Measurements from ENCODE around the gene CCNQ.
A peak's percentile ranks its signal among the peaks of the same experiment; 100 is the strongest.

Gene CCNQ

GRCh38 chrX:153582896-153583295 lies 16.0 kb downstream of the CCNQ start:
- no peaks in the 10 kb centered on the region for H3K27me3 ChIP-seq (ENCODE audit: insufficient read depth, low read length, poor library complexity)

GRCh38 chrX:153580700-153581386 lies 18.1 kb downstream of the CCNQ start:
- TF ChIP-seq EZH2 (IDR thresholded peaks at IDR 0.05; ENCODE audit: borderline replicate concordance, low read depth, low read length, severe bottlenecking), result no peak
- TF ChIP-seq CTCF (IDR thresholded peaks at IDR 0.05; ENCODE audit: borderline replicate concordance, extremely low read depth, low read length, poor library complexity, severe bottlenecking), result no peak
- H3K9me3 ChIP-seq (ENCODE audit: insufficient read depth, low read length, severe bottlenecking), result no peaks in the 10 kb centered on the region
- no peak overlapping the region for H3K4me3 ChIP-seq (ENCODE audit: low read depth in 1 of 2, low read length in 2 of 2)
- H3K9ac ChIP-seq (ENCODE audit: low read depth, low read length), result no peak overlapping the region
- H3K4me2 ChIP-seq (ENCODE audit: insufficient read depth, low read length), result no peak overlapping the region
- peaks cover 16% of the 10 kb centered on the region for H3K4me1 ChIP-seq (ENCODE audit: insufficient read depth, low read length)
- ATAC-seq (ENCODE audit: insufficient read depth, low read depth) (no peak), DNase-seq (no peak)
- H3K79me2 ChIP-seq (ENCODE audit: insufficient read depth, low read length), result no peaks in the 10 kb centered on the region
- no peak overlapping the region for H2AFZ ChIP-seq (ENCODE audit: low read depth, low read length)
- no peaks in the 10 kb centered on the region for H3K36me3 ChIP-seq (ENCODE audit: insufficient read depth, low read length)
- H3K27me3 ChIP-seq (ENCODE audit: insufficient read depth, low read length, poor library complexity), result no peaks in the 10 kb centered on the region
- H3K27ac ChIP-seq (ENCODE audit: low read length), result no peak overlapping the region
- H4K20me1 ChIP-seq (ENCODE audit: insufficient read depth, low read length), result no peaks in the 10 kb centered on the region

More at GRCh38 chrX:153582896-153583295, 16.0 kb downstream of the CCNQ start:
- no peaks in the 10 kb centered on the region for H3K9me3 ChIP-seq (ENCODE audit: insufficient read depth, low read length, severe bottlenecking)
- TF ChIP-seq EZH2 (IDR thresholded peaks at IDR 0.05; ENCODE audit: borderline replicate concordance, low read depth, low read length, severe bottlenecking) (no peak), CTCF (IDR thresholded peaks at IDR 0.05; ENCODE audit: borderline replicate concordance, extremely low read depth, low read length, poor library complexity, severe bottlenecking) (no peak)
- ATAC-seq (ENCODE audit: insufficient read depth, low read depth) (peak; percentile 100), DNase-seq (peak; percentile 81)
- peak overlapping the region; percentile 70; the same call in 1 of the 2 replicates for H2AFZ ChIP-seq (ENCODE audit: low read depth, low read length)
- H3K9ac ChIP-seq (ENCODE audit: low read depth, low read length), result peak overlapping the region; percentile 44
- no peaks in the 10 kb centered on the region for H4K20me1 ChIP-seq (ENCODE audit: insufficient read depth, low read length)
- peak overlapping the region; percentile 63 for H3K4me2 ChIP-seq (ENCODE audit: insufficient read depth, low read length)
- H3K27ac ChIP-seq (ENCODE audit: low read length), result peak overlapping the region; percentile 47; the same call in 1 of the 2 replicates
- H3K4me1 ChIP-seq (ENCODE audit: insufficient read depth, low read length), result peaks cover 16% of the 10 kb centered on the region
- peaks cover 10% of the 10 kb centered on the region for H3K36me3 ChIP-seq (ENCODE audit: insufficient read depth, low read length)
- H3K4me3 ChIP-seq (ENCODE audit: low read depth in 1 of 2, low read length in 2 of 2), result peak overlapping the region in 1 of 2 experiments; percentile 41; a peak in 2 of 4 replicates
- H3K79me2 ChIP-seq (ENCODE audit: insufficient read depth, low read length), result no peaks in the 10 kb centered on the region

GRCh38 chrX:153578889-153579288 lies 20.1 kb downstream of the CCNQ start:
- DNase-seq (no peak), ATAC-seq (ENCODE audit: insufficient read depth, low read depth) (no peak)
- no peaks in the 10 kb centered on the region for H3K79me2 ChIP-seq (ENCODE audit: insufficient read depth, low read length)
- no peaks in the 10 kb centered on the region for H4K20me1 ChIP-seq (ENCODE audit: insufficient read depth, low read length)
- H3K4me3 ChIP-seq (ENCODE audit: low read depth in 1 of 2, low read length in 2 of 2), result no peak overlapping the region
- H3K9me3 ChIP-seq (ENCODE audit: insufficient read depth, low read length, severe bottlenecking), result no peaks in the 10 kb centered on the region
- no peak overlapping the region for H2AFZ ChIP-seq (ENCODE audit: low read depth, low read length)
- no peak overlapping the region for H3K9ac ChIP-seq (ENCODE audit: low read depth, low read length)
- no peak for TF ChIP-seq EZH2 (IDR thresholded peaks at IDR 0.05; ENCODE audit: borderline replicate concordance, low read depth, low read length, severe bottlenecking)
- TF ChIP-seq CTCF (IDR thresholded peaks at IDR 0.05; ENCODE audit: borderline replicate concordance, extremely low read depth, low read length, poor library complexity, severe bottlenecking), result no peak
- H3K4me1 ChIP-seq (ENCODE audit: insufficient read depth, low read length), result peaks cover 16% of the 10 kb centered on the region
- H3K27me3 ChIP-seq (ENCODE audit: insufficient read depth, low read length, poor library complexity), result no peaks in the 10 kb centered on the region
- no peak overlapping the region for H3K4me2 ChIP-seq (ENCODE audit: insufficient read depth, low read length)
- H3K27ac ChIP-seq (ENCODE audit: low read length), result no peak overlapping the region
- no peaks in the 10 kb centered on the region for H3K36me3 ChIP-seq (ENCODE audit: insufficient read depth, low read length)
